Mammary epithelial cell (primary cell): Measurements from ENCODE around the gene DHRS4.
"Not testable (repeated sequence)": the region's sequence is repeated elsewhere in the genome, so short reads cannot be mapped to it uniquely, and the experiment has no call there.

Experiments
- CTCF ChIP-seq, 2 donors: IDR thresholded peaks in 1 of 2; conservative IDR thresholded peaks in 1 of 2; 2 replicates each; pipeline ENCODE4 v1.5.1; 2011 to 2012; ENCODE audit warnings: inconsistent platforms in 2 of 2, low read length in 2 of 2, mild to moderate bottlenecking in 2 of 2, control low read depth in 1 of 2, low read depth in 1 of 2; ENCODE audit not compliant: insufficient read depth in 1 of 2; ENCODE audit errors: extremely low read depth in 1 of 2
- EZH2 ChIP-seq: IDR thresholded peaks from 2 replicates; pipeline ENCODE4 v1.6.1; 2012; ENCODE audit warnings: low read length, inconsistent platforms, borderline replicate concordance

DNA sequence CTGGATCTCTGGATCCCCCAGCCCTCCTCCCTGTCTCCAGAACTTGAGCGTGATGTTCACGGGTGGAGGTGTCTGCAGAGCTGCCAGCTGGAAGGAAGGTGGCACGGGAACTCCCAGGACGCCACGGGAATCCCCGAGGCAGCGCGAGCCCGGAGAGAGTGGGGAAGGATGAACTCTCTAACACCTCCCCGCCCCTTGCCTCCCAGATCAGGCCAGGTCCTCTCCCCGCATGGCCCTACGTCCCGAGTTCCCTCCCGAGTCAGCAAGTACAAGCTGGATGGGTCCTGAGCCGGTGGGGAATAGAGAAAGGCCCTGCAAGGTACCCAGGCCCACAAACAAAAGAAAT is 52.9 kb downstream of the DHRS4 start:
- not testable (repeated sequence) for TF ChIP-seq CTCF (conservative IDR thresholded peaks at IDR 0.05 in 1 of 2, IDR thresholded peaks at IDR 0.05 in 1 of 2; ENCODE audit: extremely low read depth in 1 of 2, insufficient read depth in 1 of 2, low read depth in 1 of 2, low read length in 2 of 2); EZH2
